T-helper 9 cell (primary cell): ENCODE measurements around the gene CD300E.
"Not testable (repeated sequence)": the region's sequence is repeated elsewhere in the genome, so short reads cannot be mapped to it uniquely, and the experiment has no call there.

Experiments used
- DNase-seq: peaks from one replicate; pipeline ENCODE4 v3.0.0-alpha.2; 2020

CD300E gene

DNA sequence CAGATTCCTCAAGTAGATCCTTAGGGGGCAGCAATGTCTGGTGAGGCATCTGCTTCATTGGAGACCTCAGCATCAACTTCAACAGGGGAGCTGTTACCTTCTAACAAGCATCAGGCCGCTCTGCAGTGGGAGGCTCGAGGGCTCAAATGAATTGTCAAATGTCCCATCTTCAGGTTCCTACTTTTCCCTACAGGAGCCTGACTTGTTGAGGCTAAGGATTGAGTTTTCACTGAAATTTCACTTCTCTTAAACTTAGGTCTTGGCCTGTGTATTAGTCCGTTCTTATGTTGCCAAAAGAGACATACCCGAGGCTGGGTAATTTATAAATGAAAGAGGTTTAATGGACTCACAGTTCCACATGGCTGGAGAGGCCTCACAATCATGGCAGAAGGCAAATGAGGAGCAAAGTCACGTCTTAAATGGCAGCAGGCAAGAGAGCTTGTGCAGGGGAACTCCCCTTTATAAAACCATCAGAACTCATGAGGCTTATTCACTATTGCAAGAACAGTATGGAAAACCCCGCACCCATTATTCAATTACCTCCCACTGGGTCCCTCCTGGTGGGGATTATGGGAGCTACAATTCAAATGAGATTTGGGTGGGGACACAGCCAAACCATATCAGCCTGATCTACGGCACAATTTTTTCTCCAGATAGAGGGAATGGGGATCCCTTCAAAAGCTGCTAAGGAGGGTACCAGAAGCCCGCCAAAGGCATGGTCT is 26.3 kb downstream of the CD300E start:
- no peak for DNase-seq

DNA sequence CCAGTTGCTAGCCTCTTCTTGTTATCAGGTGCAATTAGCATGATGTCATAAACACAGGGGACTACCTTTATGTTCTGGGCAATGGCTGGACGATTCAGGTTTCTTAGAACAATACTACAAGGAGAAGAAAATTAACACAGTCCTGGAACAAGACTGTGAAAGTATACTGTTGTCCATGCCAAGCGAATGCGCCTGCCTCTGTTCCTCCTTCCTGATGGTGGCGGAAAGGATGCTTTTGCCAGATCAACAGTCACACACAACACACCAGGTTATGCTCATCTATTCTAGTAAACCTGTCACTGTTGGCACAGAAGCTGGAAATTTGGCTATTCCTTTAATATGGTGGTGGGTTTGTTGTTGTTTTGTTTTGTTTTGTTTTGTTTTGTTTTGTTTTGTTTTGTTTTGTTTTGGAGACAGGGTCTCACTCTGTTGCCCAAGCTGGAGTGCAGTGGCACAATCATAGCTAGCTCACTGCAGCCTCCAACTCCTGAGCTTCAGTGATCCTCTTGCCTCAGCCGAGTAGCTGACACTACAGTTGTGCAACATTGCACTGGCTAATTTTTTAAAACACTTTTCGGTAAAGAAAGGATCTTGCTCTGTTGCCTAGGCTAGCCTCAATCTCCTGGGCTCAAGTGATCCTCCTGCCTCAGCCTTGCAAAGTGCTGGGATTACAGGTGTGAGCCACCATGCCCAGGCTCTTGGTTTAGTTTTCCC is 28.3 kb downstream of the CD300E start:
- DNase-seq = no peak

DNA sequence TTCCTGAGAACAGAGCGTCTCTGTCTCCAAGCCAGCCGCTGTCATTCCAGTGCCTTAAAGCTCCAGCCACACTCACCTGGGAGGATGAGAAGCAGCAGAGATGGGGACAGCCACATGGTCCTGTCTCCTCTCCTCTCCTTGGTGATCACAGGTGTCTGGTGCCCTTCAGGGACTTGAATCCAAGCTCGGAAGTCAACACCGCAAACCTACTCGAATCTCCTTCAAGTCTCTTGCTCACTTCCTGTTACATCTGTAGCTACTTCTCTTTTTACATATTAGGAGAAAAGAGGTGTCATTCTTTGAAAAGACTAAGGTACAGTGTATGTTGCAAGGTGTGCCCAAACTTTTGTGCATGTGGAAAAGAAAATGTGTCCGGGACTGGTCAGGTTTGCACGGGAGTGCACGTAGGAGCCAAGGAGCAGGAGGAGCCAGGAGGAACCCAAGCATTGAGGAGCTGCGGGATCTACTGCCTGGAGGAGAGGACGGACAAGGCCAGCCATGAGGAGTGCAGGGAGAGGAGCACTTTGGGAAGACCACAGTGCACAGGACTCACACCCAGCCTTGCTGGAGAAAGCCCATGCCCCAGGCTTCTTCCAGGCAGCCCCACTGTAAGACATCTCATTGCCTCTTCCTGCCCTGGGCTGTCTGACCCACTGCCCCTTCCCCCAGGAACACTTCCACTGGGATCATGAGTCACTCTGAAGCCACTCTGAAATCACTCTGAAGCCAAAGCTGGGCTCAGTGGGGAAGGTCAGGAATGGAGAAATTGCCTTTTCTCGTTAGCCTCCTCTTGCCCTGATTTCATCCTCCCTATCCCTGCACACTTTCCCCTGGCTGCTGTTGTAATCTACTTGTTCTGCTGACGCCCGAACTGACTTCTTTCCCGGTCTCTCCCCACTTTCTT is 31.2 kb downstream of the CD300E start, which contains the start of gene CD300LD:
Gene CD300LD, minus strand, starts transcription at position 197 of the 904 bp plus-strand sequence. Its CDS starts 81 bp downstream, at position 116.
- DNase-seq = no peak

DNA sequence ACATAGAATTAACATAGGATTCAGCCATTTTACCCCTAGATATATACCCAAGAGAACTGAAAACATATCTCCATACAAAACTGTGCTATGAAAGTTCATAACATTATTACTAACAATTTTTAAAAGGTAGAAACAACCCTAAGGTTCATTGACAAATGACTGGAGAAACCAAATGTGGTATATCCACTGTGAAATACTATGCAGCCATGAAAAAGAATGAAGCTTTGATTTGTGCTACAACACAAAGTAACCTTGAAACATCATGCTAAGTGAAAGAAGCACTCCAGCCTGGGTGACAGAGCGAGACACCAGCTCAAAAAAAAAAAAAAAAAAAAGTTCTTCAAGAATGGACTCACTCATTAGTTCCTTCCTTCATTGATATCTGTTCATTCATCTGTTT is 32.0 kb downstream of the CD300E start:
- no peak for DNase-seq

DNA sequence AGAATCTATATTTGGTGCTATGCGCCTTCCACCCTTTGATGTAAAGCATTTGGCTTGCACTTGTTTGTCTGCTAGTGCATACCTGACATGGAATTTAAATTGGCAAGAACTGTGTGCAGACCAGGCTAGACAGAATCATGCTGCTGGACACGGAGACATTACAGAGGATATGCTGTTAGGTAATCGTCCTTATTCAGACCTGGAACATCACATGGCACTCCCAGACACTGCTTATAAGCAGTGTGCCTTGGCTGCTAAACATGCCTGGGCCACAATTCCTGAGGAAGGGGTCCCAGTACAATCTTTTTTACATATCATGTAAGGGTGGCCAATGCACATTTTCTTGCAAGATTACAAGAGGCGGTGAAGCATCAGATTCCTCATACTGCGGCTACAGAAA is 37.8 kb downstream of the CD300E start:
- DNase-seq = no peak

DNA sequence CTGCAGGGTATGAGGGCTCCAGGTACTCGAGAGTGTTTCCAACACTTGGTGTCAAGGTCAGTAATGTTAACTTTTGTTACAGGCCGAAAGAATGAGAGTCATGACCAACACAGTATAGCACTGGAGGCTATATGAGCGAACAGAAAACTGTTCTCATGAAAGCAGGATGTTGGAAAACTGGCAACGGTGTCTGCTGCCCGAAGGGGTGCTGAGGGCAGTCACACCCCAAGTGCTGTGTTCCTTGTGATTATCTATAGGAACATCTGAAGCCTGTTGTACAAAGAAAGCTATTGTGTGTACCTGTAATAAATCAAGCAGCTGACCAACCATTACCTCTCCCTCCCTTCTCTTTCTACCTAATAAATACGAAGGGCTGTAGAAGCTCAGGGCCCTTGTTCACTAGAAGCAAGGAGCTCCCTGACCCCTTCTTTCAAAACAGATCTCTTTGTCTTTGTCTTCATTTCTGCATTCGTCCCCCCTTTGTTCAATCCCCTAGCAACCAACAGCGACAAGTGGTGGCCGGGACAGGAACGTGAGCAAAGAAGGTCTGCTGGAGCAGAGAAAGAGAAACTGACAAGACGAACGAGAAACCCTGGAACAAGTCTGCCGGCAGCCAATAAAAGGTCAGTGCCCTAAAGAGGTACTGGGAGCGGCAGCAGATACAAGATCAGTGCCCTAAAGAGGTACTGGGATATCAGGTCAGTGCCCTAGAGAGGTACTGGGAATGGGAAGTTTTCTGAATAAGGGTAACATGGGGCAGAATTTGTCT is 39.1 kb downstream of the CD300E start:
- DNase-seq = no peak

DNA sequence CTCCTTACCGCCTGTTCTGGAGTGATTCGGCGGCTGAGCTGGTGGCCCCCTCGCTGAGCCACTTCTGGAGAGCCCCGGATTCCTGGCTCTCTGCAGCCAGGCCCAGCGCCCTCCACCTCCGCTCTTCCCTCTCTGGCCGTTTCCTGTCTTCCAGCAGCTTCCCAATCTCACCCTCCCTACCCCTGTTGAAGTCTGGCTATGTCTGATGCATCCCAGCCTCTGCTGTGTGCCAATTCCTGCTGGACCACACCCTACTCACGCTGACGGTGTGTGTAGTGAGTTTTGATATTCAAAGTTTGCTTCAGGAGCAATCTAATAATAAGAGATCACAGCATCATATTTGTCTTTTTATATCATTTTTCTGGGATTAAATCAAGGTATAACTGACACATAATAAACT is 40.9 kb downstream of the CD300E start:
- no peak for DNase-seq

DNA sequence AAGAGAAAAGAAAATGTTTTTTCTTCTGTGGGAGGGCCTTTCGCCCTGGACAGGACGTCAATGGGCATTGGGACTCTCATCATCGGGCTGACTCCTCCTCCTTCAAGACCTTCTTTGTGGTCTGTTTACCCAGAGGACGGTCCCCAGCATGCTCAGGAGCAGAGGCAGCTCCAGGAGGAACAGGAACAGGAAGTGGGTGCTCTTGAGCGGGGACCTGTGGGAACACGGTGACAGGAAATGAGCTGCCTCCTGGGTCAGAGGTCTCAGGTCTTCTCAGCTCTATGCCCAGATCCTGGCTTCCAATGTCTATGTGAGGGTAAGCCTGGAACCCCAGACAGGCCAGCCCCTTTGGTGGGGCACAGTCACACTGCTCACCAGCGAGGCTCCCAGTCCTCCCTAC is 43.6 kb downstream of the CD300E start:
- DNase-seq = no peak

DNA sequence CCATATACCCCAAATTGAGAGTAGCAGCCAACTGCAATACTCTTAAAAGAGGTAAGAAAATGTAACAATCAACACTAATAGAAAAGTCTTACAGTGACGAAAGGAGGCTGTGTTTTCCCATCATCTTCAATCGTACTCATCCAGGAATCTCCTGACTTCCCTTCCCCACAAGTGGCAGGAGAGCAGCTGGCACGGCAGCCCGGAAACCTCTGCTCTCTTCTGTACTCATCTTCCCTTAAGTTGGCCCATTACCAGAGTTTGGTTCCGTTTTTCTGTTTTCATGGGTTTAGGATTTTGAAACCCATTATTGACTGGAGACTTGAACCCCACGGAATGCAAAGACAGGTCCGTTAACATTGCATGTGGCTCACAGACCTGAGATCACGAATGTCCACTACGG is 44.6 kb downstream of the CD300E start:
- no peak for DNase-seq

DNA sequence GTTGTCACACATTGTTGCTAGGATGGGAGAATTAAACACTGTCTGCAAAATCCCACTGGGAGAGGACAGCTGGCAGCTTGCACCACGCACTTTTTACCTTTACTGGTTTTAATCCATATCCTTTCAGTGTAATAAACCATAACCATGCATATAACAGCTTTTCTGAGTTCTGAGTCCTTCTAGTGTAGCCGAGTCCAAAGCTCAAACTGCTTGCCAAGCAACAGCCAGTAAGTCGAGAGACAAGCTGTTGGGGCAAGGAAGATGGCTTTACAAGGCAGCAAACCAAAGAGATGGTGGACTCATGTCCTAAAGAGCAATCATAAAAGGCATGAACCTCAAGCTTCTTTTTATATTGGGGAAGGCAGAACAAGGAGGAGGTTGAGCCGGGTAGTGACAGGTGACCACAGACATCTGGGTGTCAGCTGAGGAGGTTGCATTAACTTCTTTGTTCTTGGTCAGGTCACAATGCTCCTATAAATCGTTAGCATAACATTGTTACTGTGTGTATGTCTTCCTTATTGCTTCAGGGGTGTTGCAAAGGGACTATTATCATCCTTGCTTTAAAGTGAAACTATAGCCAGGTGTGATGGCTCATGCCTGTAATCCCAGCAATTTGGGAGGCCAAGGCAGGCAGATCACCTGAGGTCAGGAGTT is 48.9 kb downstream of the CD300E start:
- DNase-seq = no peak

DNA sequence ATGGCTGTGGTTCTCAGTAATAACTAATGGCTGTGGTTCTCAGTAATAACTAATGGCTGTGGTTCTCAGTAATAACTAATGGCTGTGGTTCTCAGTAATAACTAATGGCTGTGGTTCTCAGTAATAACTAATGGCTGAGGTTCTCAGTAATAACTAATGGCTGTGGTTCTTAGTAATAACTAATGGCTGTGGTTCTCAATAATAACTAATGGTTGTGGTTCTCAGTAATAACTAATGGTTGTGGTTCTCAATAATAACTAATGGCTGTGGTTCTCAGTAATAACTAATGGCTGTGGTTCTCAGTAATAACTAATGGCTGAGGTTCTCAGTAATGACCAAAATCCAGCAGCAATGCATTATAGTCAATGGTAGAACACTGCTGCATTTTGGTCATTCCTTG is 49.9 kb downstream of the CD300E start:
- not testable (repeated sequence) for DNase-seq

DNA sequence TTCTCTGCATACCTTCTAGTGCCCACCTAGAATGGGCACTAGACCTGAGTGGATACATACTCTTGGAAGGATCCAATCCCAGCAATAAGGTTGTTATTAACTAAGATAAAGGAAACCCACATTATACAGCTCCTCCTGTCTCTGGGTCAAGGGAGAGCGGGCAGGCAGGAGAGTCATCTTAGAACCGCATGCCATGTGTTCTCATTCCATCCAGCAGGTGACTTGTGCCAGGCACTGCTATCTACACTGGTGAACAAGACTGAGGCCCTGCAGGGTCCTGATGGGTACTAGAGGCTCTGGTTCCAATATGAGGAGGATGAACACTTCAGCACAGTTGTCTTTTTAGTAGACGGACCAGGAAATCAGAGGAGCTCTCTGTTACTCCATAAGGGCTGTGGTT is 50.4 kb downstream of the CD300E start:
- no peak for DNase-seq

DNA sequence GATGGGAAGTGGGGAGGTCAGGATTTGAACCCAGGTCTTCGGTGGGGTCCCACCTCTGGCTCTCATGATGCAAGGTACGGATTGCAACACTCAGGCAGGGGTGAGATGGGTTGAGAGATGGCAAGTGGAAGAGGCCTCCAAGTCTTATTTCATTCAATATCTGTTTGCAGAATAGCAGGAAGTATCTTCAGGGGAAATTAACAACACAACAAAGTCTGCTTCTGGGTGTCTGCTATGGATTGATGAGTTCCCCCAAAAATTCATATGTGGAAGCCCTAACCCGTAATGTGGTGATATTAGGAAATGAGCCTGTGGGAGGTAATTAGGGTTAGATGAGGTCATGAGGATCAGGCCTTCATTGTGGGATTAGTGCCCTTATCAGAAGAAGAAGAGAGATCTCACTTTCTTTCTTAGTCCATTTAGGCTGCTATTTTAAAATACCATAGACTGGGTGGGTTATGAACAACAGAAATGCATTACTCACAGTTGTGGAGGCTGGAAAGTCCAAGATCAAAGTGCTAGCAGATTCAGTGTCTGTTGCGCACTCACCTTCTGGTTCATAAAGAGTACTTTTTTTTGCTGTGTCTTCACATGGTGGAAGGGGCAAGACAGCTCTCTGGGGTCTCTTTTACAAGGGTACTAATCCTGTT is 51.8 kb downstream of the CD300E start:
- no peak for DNase-seq

DNA sequence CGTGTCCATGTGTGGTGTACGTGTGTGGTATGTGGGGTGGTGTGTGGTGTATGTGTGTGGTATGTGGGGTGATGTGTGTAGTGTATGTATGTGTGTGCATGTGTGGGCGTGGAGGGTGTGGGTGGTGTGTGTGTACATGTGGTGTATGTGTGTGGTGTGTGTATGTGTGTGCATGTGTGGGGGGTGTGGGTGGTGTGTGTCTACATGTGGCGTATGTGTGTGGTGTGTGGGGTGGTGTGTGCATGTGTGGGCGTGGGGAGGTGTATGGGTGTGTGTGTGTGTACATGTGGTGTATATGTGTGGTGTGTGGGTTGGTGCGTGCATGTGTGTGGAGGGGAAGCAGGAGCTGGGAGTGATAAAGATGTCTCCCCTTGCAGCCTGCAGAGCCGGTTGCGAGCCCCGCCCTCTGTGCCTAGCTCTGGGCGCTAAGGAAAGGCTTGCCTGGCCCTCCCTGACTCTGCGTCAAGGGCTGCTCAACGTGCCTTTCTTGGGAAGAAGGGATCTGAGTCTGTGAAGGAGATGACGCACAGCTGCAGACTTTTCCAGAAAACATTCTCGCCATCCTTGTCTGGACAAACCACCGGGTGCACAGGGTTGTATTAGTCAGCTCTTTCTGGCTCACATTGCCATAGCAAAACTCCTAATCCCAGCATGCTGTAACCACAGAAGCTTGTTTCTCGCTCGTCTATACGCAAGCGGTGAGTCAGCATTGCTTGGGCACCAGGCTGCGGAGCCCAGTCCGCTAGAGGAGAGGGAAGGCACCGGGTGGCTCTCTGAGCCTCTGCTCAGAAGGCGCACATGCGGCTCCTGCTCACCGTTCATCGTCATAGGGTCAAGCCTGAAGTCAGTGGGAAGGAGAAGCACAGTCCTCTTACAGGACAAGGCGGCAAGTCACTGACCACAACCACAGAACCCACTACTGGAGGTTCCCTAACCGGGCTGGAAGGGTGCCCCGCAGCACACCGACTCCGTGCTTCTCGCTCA is 54.2 kb downstream of the CD300E start:
- no peak for DNase-seq

DNA sequence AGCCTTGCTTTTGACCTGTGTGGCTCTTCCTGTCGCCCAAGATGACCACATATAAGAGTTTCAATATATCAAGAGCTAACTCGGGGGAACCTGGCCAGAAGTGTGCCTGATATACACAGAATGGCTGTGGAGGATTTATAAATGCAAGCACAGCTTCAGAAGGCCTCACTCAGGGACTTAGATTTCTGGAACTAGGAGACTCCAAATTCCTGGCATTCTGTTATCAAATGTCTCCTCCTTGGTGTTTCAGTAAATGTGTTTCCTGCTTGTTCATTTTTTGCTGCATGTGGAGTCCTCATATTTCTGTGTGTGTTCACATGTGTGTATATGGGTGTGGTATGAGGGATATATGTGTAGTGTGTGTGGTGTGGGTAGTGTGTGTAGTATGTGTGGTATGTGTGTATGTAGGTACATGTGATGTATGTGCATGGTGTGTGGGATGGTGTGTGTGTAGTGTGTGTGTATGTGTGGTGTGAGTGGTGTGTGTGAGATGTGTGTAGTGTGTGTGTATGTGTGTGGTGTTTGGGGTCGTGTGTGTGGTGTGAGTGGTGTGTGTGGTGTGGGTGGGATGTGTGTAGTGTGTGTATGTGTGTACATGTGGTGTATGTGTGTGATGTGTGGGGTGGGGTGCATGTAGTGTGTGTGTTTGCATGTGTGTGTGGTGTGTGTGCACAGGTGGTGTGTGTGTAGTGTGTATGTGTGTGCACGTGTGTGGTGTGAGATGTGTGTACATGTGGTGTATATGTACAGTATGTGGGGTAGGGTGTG is 55.2 kb downstream of the CD300E start:
- DNase-seq = no peak

DNA sequence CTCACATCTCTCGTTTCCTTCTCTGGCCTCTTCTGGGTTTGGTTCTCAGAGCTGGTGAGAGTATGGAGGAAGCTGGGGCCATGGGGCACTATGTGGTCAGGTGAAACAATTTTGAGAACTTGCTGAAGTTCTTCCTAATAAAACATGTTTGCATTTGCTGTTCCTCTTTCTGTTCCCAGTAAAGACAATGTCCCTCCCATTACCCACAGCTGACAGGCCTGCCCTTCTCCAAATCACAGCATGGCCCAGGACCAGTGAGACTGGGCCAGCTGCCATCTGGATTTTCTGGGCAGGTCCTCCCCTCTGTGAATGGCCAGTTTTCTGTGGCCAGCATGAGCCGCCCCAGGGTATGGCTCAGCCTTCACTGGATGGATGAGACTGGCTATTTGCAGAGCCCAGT is 56.1 kb downstream of the CD300E start, which contains the start of gene CD300H:
Gene CD300H, minus strand, starts transcription at position 113 of the 400 bp plus-strand sequence.
- DNase-seq = no peak

DNA sequence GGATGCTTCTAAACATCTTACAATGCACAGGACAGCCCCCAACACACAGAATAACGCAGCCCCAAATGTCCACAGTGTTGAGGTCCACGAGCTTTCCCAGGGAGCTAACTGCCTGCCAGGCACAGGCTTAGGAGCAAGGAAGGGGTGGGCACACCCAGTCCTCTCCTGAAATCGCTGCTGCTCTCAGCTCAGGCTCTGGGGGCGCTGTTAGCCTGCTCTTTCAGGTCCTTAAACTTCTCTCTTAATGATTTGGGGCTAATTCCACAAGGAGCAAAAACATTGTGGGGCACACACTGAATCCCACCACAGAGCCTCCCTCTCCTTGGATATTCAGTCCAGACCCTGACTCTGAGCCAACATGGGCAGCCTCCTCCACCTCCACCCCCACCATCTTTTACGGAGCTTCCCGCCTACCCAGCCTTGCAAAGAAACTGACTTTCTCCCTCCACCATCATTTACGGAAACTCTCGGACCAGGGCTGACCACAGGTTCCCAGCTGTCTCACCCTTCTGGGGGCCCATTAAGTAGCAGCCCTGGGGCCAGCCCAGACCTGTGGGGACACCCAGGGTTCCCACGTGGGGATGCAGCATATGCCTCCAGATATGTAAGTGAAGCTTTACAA is 57.3 kb downstream of the CD300E start:
- DNase-seq = peak; percentile 10

DNA sequence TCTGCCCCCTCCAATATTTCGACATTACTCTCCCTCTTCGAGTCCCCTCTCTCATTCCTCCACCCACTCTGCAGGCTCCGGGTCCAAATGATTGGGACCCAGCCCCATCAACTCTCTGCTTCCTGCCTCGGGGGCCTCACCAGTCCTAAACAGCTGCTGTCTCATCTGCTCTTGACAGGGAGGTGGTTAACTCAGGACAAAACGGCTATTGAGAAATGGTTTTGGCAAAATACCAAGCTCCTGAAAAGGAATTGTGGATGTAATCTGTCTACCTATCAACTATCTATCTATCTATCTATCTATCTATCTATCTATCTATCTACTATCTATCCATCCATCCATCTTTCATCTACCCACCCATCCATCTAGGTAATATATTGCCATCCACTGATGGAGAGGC is 58.4 kb downstream of the CD300E start:
- DNase-seq = no peak

DNA sequence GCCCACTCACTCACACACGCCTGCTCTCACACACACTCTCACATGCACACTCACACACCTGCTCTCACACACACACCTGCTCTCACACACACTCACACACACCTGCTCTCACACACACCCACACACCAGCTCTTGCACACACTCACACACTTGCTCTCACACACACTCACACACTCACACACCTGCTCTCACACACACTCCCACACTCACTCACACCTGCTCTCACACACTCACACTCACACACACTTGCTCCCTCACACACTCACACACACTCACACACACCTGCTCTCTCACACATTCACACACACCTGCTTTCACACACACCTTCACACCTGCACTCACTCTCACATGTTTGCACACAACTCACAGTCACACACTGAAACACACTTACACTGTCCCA is 60.2 kb downstream of the CD300E start:
- DNase-seq = no peak
